K562 (cell line): ENCODE results near the gene PRKAA1. TPM values are rescaled to one million over a fixed set of nuclear protein-coding genes. Genes with fewer than 3 reads are reported as not detected.

Experiments
- CHD1 ChIP-seq: fragments of 200-600 bp; sonication (generic); IDR thresholded peaks from one replicate; pipeline ENCODE4 v1.6.1; 2012; ENCODE audit warnings: mild to moderate bottlenecking, moderate library complexity, low read length, inconsistent platforms
- E2F5 ChIP-seq: sonication (generic); formaldehyde crosslinking; IDR thresholded peaks from 2 replicates; pipeline ENCODE4 v1.8.0; 2022; ENCODE audit warnings: mild to moderate bottlenecking, missing genetic modification reagents
- EP400 ChIP-seq: fragments of 450-650 bp; IDR thresholded peaks from 2 replicates; pipeline ENCODE4 v1.6.1; 2017; ENCODE audit warnings: antibody characterized with exemption, mild to moderate bottlenecking, moderate library complexity
- ETV6 ChIP-seq, 3 experiments: fragments of 150-350 bp in 1 of 3; sonication (generic) in 1 of 3; formaldehyde crosslinking in 1 of 3; IDR thresholded peaks; 2 replicates each; pipeline versions ENCODE4 v1.6.1 to v1.8.0; 2014 to 2022; ENCODE audit warnings: borderline replicate concordance in 2 of 3, low read depth in 2 of 3, antibody characterized with exemption in 1 of 3, low read length in 1 of 3, mild to moderate bottlenecking in 1 of 3, missing genetic modification reagents in 1 of 3
- NR1H2 ChIP-seq: sonication (generic); formaldehyde crosslinking; IDR thresholded peaks from 2 replicates; pipeline ENCODE4 v1.4.0; 2020; ENCODE audit warnings: mild to moderate bottlenecking, missing genetic modification reagents
- NR2C1 ChIP-seq, 2 experiments: fragments of 450-650 bp; IDR thresholded peaks; 2 replicates each; pipeline ENCODE4 v1.6.1; 2017; ENCODE audit warnings: mild to moderate bottlenecking in 2 of 2, antibody characterized with exemption in 1 of 2, inconsistent platforms in 1 of 2, missing compliant biosample characterization in 1 of 2, missing genetic modification characterization in 1 of 2
- POLR2AphosphoS5 ChIP-seq: IDR thresholded peaks from 2 replicates; pipeline ENCODE4 v1.6.1; 2011; ENCODE audit warnings: mild to moderate bottlenecking, low read depth, low read length, moderate library complexity; ENCODE audit not compliant: control insufficient read depth, insufficient read depth
- RERE ChIP-seq: sonication (generic); formaldehyde crosslinking; IDR thresholded peaks from 2 replicates; pipeline ENCODE4 v1.8.0; 2023; ENCODE audit warnings: missing genetic modification reagents, mild to moderate bottlenecking, borderline replicate concordance
- SNAPC5 ChIP-seq: fragments of 250-450 bp; sonication (Bioruptor Pico); IDR thresholded peaks from 2 replicates; pipeline ENCODE4 v1.8.0; 2021; ENCODE audit warnings: moderate library complexity, mild to moderate bottlenecking, inconsistent platforms
- THRB ChIP-seq: fragments of 450-650 bp; formaldehyde crosslinking; conservative IDR thresholded peaks from 2 replicates; pipeline ENCODE4 v1.4.0; 2022; ENCODE audit warnings: mild to moderate bottlenecking, missing genetic modification characterization
- ZBTB1 ChIP-seq: sonication (generic); formaldehyde crosslinking; IDR thresholded peaks from 2 replicates; pipeline ENCODE4 v1.8.1; 2023; ENCODE audit warnings: missing genetic modification reagents, low read depth, mild to moderate bottlenecking, borderline replicate concordance
- ZNF124 ChIP-seq: sonication (generic); formaldehyde crosslinking; IDR thresholded peaks from 2 replicates; pipeline ENCODE4 v1.8.1; 2022; ENCODE audit warnings: missing genetic modification reagents
- ZNF165 ChIP-seq: fragments of 250-450 bp; sonication (Bioruptor Pico); IDR thresholded peaks from 2 replicates; pipeline ENCODE4 v1.4.0; 2020; ENCODE audit warnings: borderline replicate concordance
- polyA plus RNA-seq, 8 experiments: library from polyadenylated mRNA; depleted of rRNA in 4 of 8; stranded (reverse) in 5 of 8; unstranded in 3 of 8; fragments of >200 nt; fragmentation: Nextera tagmentation in 2 of 8; fragmentation: Illumina TruSeq in 1 of 8; extraction: Ambion mirVana in 2 of 8; extraction: Trizol in 1 of 8; gene quantifications; 2 replicates each; pipeline versions ENCODE4 v1.2.1 to v1.2.3, GENCODE V29; 2011 to 2014; ENCODE audit warnings: inconsistent platforms in 1 of 8, missing spikeins in 1 of 8
- total RNA-seq, 7 experiments: library from RNA; depleted of rRNA in 6 of 7; stranded (reverse); fragments of >200 nt in 6 of 7; fragmentation: Illumina TruSeq in 2 of 7; extraction: Trizol in 2 of 7; gene quantifications; 2 replicates each; pipeline versions ENCODE4 v1.2.1 to v1.2.3, GENCODE V29; 2011 to 2021; ENCODE audit warnings: low replicate concordance in 1 of 7

Gene PRKAA1
- total and polyA plus RNA-seq, 9 of the 15 experiments (the other 6 are each of a cell fraction or from before 2014, with no cell fraction given) = 24.5 to 84.0 (median 51.4) TPM

GRCh38 chr5:40834849-40835787, 36.9 kb upstream of the PRKAA1 start, which contains the start of gene RPL37 (continued):
- TF ChIP-seq NR2C1 (IDR thresholded peaks at IDR 0.05) = peak; percentile 100
- peak; percentile 100 for TF ChIP-seq NR2C1 (tag; IDR thresholded peaks at IDR 0.05)
- no peak for TF ChIP-seq ZNF165 (CRISPR knock-in tag)
- no peak for TF ChIP-seq RERE
- TF ChIP-seq NR1H2 (CRISPR knock-in tag) = no peak
- TF ChIP-seq SNAPC5 (CRISPR knock-in tag) = no peak
- TF ChIP-seq E2F5 = peak; percentile 92; the same call in 1 of the 2 replicates
- peak; percentile 81 to 88 for TF ChIP-seq ETV6 (IDR thresholded peaks at IDR 0.05; ENCODE audit: borderline replicate concordance in 1 of 2, low read depth in 2 of 2, low read length in 1 of 2)
- TF ChIP-seq ETV6 (CRISPR knock-in tag; IDR thresholded peaks at IDR 0.05; ENCODE audit: borderline replicate concordance) = peak; percentile 19; the same call in 1 of the 2 replicates
- no peak for TF ChIP-seq ZNF124 (CRISPR knock-in tag)
- TF ChIP-seq POLR2AphosphoS5 = peak; percentile 98
- TF ChIP-seq THRB (CRISPR knock-in tag) = peak; percentile 36
- no peak for TF ChIP-seq CHD1
- TF ChIP-seq ZBTB1 = peak; percentile 69; the same call in 1 of the 2 replicates
- TF ChIP-seq EP400 = peak; percentile 100
